HEK293 (cell line): ENCODE data around the gene ITGA2.

Source experiments
- ATF2 ChIP-seq: fragments of 450-650 bp; formaldehyde crosslinking; IDR thresholded peaks from 2 replicates; pipeline ENCODE4 v1.5.1; 2016; ENCODE audit warnings: missing biosample characterization, missing genetic modification characterization, low read depth
- CTCF ChIP-seq: fragments of 450-650 bp; formaldehyde crosslinking; IDR thresholded peaks from 2 replicates; pipeline ENCODE4 v1.5.1; 2016; ENCODE audit warnings: missing biosample characterization, missing genetic modification characterization
- HOXA7 ChIP-seq: sonication (generic); formaldehyde crosslinking; IDR thresholded peaks from 2 replicates; pipeline ENCODE4 v1.8.1; 2022; ENCODE audit warnings: missing genetic modification reagents, borderline replicate concordance
- TCF7L2 ChIP-seq: IDR thresholded peaks from 2 replicates; pipeline ENCODE4 v1.6.1; 2011; ENCODE audit warnings: low read depth, mild to moderate bottlenecking, inconsistent platforms, low read length, moderate library complexity, borderline replicate concordance
- ZNF214 ChIP-seq: fragments of 450-650 bp; formaldehyde crosslinking; IDR thresholded peaks from 2 replicates; pipeline ENCODE4 v1.5.1; 2017; ENCODE audit warnings: missing biosample characterization, mild to moderate bottlenecking, missing genetic modification characterization, borderline replicate concordance
- ZNF24 ChIP-seq: fragments of 450-650 bp; formaldehyde crosslinking; IDR thresholded peaks from 2 replicates; pipeline ENCODE4 v1.5.1; 2016; ENCODE audit warnings: missing biosample characterization, missing genetic modification characterization
- ZNF274 ChIP-seq, 2 experiments: fragments of 200-500 bp in 1 of 2; fragments of 450-650 bp in 1 of 2; sonication (Bioruptor generic) in 1 of 2; formaldehyde crosslinking in 1 of 2; IDR thresholded peaks; 2 replicates each; pipeline versions ENCODE4 v1.5.1 to v1.6.1; 2014 to 2016; ENCODE audit warnings: borderline replicate concordance in 1 of 2, inconsistent platforms in 1 of 2, low read length in 1 of 2, missing biosample characterization in 1 of 2, missing genetic modification characterization in 1 of 2
- ZNF292 ChIP-seq: fragments of 450-650 bp; formaldehyde crosslinking; IDR thresholded peaks from 2 replicates; pipeline ENCODE4 v1.5.1; 2016; ENCODE audit warnings: low read depth, missing biosample characterization, missing genetic modification characterization, borderline replicate concordance
- ZNF366 ChIP-seq: fragments of 450-650 bp; formaldehyde crosslinking; conservative IDR thresholded peaks from 2 replicates; pipeline ENCODE4 v1.5.1; 2016; ENCODE audit warnings: missing biosample characterization, missing genetic modification characterization
- TF ChIP-seq, protein P1 (sequence below): fragments of 450-650 bp; formaldehyde crosslinking; IDR thresholded peaks from 2 replicates; pipeline ENCODE4 v1.5.1; 2016; ENCODE audit warnings: missing biosample characterization, missing genetic modification characterization

DNA sequence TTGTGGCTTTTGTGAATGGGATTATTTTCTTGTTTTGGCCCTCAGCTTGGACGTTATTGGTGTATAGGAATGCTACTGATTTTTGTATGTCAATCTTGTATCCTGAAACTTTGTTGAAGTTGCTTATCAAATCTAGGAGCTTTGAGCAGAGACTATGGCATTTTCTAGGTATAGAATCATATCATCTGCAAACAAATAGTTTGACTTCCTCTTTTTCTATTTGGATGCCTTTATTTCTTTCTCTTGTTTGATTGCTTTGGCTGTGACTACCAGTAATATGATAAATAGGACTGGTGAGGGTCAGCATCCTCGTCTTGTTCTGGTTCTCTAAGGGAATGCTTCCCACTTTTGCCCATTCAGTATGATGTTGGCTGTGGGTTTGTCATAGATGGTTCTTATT, 24.7 kb downstream of the ITGA2 start:
- TF ChIP-seq CTCF (no peak), TCF7L2 (no peak), ATF2 (tag by site-specific recombination) (no peak), ZNF366 (tag by site-specific recombination) (no peak), ZNF274 (IDR thresholded peaks at IDR 0.05; ENCODE audit: low read length) (no peak), ZNF274 (tag by site-specific recombination; IDR thresholded peaks at IDR 0.05; ENCODE audit: borderline replicate concordance) (no peak), ZNF292 (tag by site-specific recombination) (no peak), ZNF24 (tag by site-specific recombination) (no peak), HOXA7 (CRISPR knock-in tag) (no peak), ZNF214 (tag by site-specific recombination) (no peak)
- TF ChIP-seq, protein P1, sequence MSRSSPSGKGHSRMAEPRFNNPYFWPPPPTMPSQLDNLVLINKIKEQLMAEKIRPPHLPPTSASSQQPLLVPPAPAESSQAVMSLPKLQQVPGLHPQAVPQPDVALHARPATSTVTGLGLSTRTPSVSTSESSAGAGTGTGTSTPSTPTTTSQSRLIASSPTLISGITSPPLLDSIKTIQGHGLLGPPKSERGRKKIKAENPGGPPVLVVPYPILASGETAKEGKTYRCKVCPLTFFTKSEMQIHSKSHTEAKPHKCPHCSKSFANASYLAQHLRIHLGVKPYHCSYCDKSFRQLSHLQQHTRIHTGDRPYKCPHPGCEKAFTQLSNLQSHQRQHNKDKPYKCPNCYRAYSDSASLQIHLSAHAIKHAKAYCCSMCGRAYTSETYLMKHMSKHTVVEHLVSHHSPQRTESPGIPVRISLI (tag by site-specific recombination) = no peak
